GM12878 (cell line): Measurements from ENCODE around the gene PRSS12.

Experiments
- BACH1 ChIP-seq: fragments of 450-650 bp; IDR thresholded peaks from 2 replicates; pipeline ENCODE4 v1.6.1; 2017; ENCODE audit warnings: mild to moderate bottlenecking, borderline replicate concordance
- POLR2A ChIP-seq: IDR thresholded peaks from 2 replicates; pipeline ENCODE4 v1.6.1; 2011; ENCODE audit warnings: low read depth, mild to moderate bottlenecking, low read length
- RAD21 ChIP-seq: IDR thresholded peaks from 2 replicates; pipeline ENCODE4 v1.6.1; 2011; ENCODE audit warnings: mild to moderate bottlenecking, low read depth, low read length, moderate library complexity; ENCODE audit not compliant: insufficient read depth
- STAT1 ChIP-seq: fragments of 450-650 bp; conservative IDR thresholded peaks from 2 replicates; pipeline ENCODE4 v1.6.1; 2014; ENCODE audit warnings: antibody characterized with exemption, mild to moderate bottlenecking
- TF ChIP-seq, protein P1 (sequence below), 3 experiments: IDR thresholded peaks in 2 of 3; conservative IDR thresholded peaks in 1 of 3; 2 replicates each; pipeline ENCODE4 v1.5.1; 2011; ENCODE audit warnings: low read depth in 3 of 3, low read length in 3 of 3, mild to moderate bottlenecking in 3 of 3, control low read depth in 2 of 3, moderate library complexity in 2 of 3, inconsistent platforms in 1 of 3, mixed read lengths in 1 of 3; ENCODE audit not compliant: control insufficient read depth in 2 of 3, insufficient read depth in 1 of 3; ENCODE audit errors: extremely low read depth in 1 of 3

- TF ChIP-seq, protein P1, sequence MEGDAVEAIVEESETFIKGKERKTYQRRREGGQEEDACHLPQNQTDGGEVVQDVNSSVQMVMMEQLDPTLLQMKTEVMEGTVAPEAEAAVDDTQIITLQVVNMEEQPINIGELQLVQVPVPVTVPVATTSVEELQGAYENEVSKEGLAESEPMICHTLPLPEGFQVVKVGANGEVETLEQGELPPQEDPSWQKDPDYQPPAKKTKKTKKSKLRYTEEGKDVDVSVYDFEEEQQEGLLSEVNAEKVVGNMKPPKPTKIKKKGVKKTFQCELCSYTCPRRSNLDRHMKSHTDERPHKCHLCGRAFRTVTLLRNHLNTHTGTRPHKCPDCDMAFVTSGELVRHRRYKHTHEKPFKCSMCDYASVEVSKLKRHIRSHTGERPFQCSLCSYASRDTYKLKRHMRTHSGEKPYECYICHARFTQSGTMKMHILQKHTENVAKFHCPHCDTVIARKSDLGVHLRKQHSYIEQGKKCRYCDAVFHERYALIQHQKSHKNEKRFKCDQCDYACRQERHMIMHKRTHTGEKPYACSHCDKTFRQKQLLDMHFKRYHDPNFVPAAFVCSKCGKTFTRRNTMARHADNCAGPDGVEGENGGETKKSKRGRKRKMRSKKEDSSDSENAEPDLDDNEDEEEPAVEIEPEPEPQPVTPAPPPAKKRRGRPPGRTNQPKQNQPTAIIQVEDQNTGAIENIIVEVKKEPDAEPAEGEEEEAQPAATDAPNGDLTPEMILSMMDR (IDR thresholded peaks at IDR 0.05 in 2 of 3, conservative IDR thresholded peaks at IDR 0.05 in 1 of 3; ENCODE audit: control insufficient read depth in 2 of 3, extremely low read depth in 1 of 3, insufficient read depth in 1 of 3, low read depth in 3 of 3, low read length in 3 of 3): no peak
- no peak for TF ChIP-seq RAD21
- TF ChIP-seq POLR2A: no peak
- TF ChIP-seq STAT1: no peak
- TF ChIP-seq BACH1: no peak
Observed at GRCh38 chr4:118350961-118351360, 1.8 kb downstream of the PRSS12 start.
